Heart right ventricle (tissue), 16 donors: Measurements from ENCODE around the gene FRZB. TPM values are rescaled to one million over a fixed set of nuclear protein-coding genes. Genes with fewer than 3 reads are reported as not detected.

Source experiments
- ATAC-seq, 8 donors: fragments of 200-7000 bp; cut with Tn5 transposase; one replicate each; pipeline ENCODE4 v1.9.1; 2020; ENCODE audit warnings: mild to moderate bottlenecking in 8 of 8, moderate library complexity in 8 of 8, moderate number of reproducible peaks in 1 of 8
- DNase-seq, 2 donors: peaks; one replicate each; pipeline ENCODE4 v3.0.0-alpha.2; 2020
- H3K27ac ChIP-seq, 10 donors: fragments of 200-600 bp; sonication (generic) in 2 of 10; one replicate each; pipeline versions ENCODE4 v1.5.0 to v1.8.0; 2020 to 2022; ENCODE audit warnings: mild to moderate bottlenecking in 3 of 10
- H3K27me3 ChIP-seq, 7 donors: fragments of 200-600 bp; one replicate each; pipeline ENCODE4 v1.8.0; 2021 to 2022; ENCODE audit warnings: mild to moderate bottlenecking in 2 of 7
- H3K36me3 ChIP-seq, 9 donors: fragments of 200-600 bp; sonication (generic) in 1 of 9; one replicate each; pipeline versions ENCODE4 v1.5.0 to v1.8.0; 2020 to 2022; ENCODE audit warnings: mild to moderate bottlenecking in 2 of 9
- H3K4me1 ChIP-seq, 9 donors: fragments of 200-600 bp; sonication (generic) in 1 of 9; one replicate each; pipeline versions ENCODE4 v1.5.0 to v1.8.0; 2020 to 2022; ENCODE audit warnings: mild to moderate bottlenecking in 4 of 9
- H3K4me3 ChIP-seq, 10 donors: fragments of 200-600 bp; sonication (generic) in 2 of 10; one replicate each; pipeline versions ENCODE4 v1.5.0 to v1.8.0; 2020 to 2022; ENCODE audit warnings: mild to moderate bottlenecking in 7 of 10, moderate library complexity in 2 of 10
- H3K9me3 ChIP-seq, 11 donors: fragments of 200-600 bp in 10 of 11; sonication (generic) in 2 of 11; one replicate each; pipeline versions ENCODE4 v1.5.0 to v1.8.0; 2013 to 2022; ENCODE audit warnings: mild to moderate bottlenecking in 2 of 11, control low read depth in 1 of 11, moderate library complexity in 1 of 11
- CTCF ChIP-seq, 9 donors: fragments of 200-600 bp; sonication (generic) in 2 of 9; IDR thresholded peaks; one replicate each; pipeline versions ENCODE4 v1.5.0 to v1.8.0; 2021 to 2022; ENCODE audit warnings: antibody characterized with exemption in 9 of 9, mild to moderate bottlenecking in 5 of 9, moderate library complexity in 1 of 9
- WGBS, 2 donors: extraction: QIAGEN DNeasy Blood & Tissue Kit; methylation state at CpG; one replicate each; pipeline ENCODE4 v1.1.7; 2013; ENCODE audit warnings: inconsistent platforms in 1 of 2; 5-methylcytosine and 5-hydroxymethylcytosine counted together
- intact Hi-C, 10 donors: fragments of 100-400 bp; cut with DNase I; formaldehyde crosslinking; loops; one replicate each; pipeline versions ENCODE4 v1.11.1 to v1.14.2; 2022
- polyA plus RNA-seq, 2 donors: library from polyadenylated mRNA; stranded (reverse); fragments of 200-250 nt; gene quantifications; one replicate each; pipeline ENCODE4 v1.2.3, GENCODE V29; 2013
- total RNA-seq, 10 donors: library from RNA; stranded (reverse); fragmentation: NEBNext Ultra II Directional in 3 of 10; extraction: Animal tissue kit (Norgen Biotek cat#: 25700) in 3 of 10; gene quantifications; one replicate each; pipeline versions ENCODE4 v1.2.1 to v1.2.4, GENCODE V29; 2021 to 2023
- donor health status: Arrhythmogenic right ventricular cardiomyopathy.
- donor health status: ischemic (EF 13 %, LVEDD 7.1; RV severe dilation, severe dysfunction).
- donor health status: healthy with polysubstance abuse.
- donor health status: DM: no; HTN: yes; CAD: no.
- donor health status: DM: no; HTN: no; CAD: no.
- donor health status: ischemic (EF 25% LVEDD 6.9; RV normal size, moderate dysfunction).
- donor health status: ischemic (EF 25% LVEDD 5.7; RV mildly dilated, moderate dysfunction).
- donor health status: healthy.
- donor health status: DM: yes; HTN: yes; CAD: no.
- donor health status: Ischemic cardiomyopathy.
- donor health status: ischemic (EF 35%, LVEDD 5.7; RV mildly dilated, moderate dysfunction).
- donor health status: nonischemic (EF 11% LVEDD 7.7; RV severe dilation, severe dysfunction).
- donor health status: DM: yes; HTN: yes; CAD: no.
- donor health status: PGD.
- donor health status: ischemic (EF 29% LVEDD 5.4; RV normal size, mild dysfunction).
- donor health status: nonischemic (EF 23%, LVEDD 6.1; RV moderate dilation, normal function).

The FRZB gene
- total and polyA plus RNA-seq, 12 donors = 0.85 to 5.7 (median 2.2) TPM

GRCh38 chr2:182792441-182792840 is 74.0 kb downstream of the FRZB start:
- intact Hi-C loops = no loop called here
- 75 to 91% methylated on average over 2 of the region's 2 CpGs for WGBS, 2 donors
- Histone ChIP-seq H3K4me3 (no peak overlapping the region), H3K4me1 (peaks cover 0 to 6% (median 0%) of the 10 kb centered on the region in 9 donors), H3K36me3 (no peaks in the 10 kb centered on the region), H3K27ac (no peak overlapping the region), H3K27me3 (no peaks in the 10 kb centered on the region), H3K9me3 (no peaks in the 10 kb centered on the region)
- ATAC-seq = no peak
- no peak for DNase-seq
- no peak for TF ChIP-seq CTCF (IDR thresholded peaks at IDR 0.05)

- intact Hi-C loops = loop anchor here in 7 of 10 donors (5.0 to 10.0 kb wide), 5 partner anchors 120 to 200 kb away; no protein-coding TSS in a partner anchor
- 73 to 82% methylated on average over 1 of the region's 1 CpG for WGBS, 2 donors
- Histone ChIP-seq H3K4me3 (no peak overlapping the region), H3K27ac (no peak overlapping the region), H3K27me3 (no peaks in the 10 kb centered on the region), H3K36me3 (peaks cover 0 to 15% (median 0%) of the 10 kb centered on the region in 9 donors), H3K4me1 (peaks cover 0 to 6% (median 0%) of the 10 kb centered on the region in 9 donors), H3K9me3 (peaks cover 0 to 11% (median 0%) of the 10 kb centered on the region in 11 donors)
- ATAC-seq (no peak), DNase-seq (no peak)
- peak; percentile 14 to 73 (median 54) for TF ChIP-seq CTCF (IDR thresholded peaks at IDR 0.05)
Measured at GRCh38 chr2:182784777-182785176, 81.7 kb downstream of the FRZB start.

GRCh38 chr2:182784058-182784706 is 82.3 kb downstream of the FRZB start:
- intact Hi-C loops = loop anchor here in 4 of 10 donors (5.0 to 10.0 kb wide), 4 partner anchors 121 to 201 kb away; no protein-coding TSS in a partner anchor
- no peak for DNase-seq
- Histone ChIP-seq H3K36me3 (peaks cover 0 to 18% (median 0%) of the 10 kb centered on the region in 9 donors), H3K9me3 (peaks cover 0 to 11% (median 0%) of the 10 kb centered on the region in 11 donors), H3K27ac (no peak overlapping the region), H3K27me3 (no peaks in the 10 kb centered on the region), H3K4me3 (no peak overlapping the region), H3K4me1 (peaks cover 0 to 6% (median 0%) of the 10 kb centered on the region in 9 donors)
- WGBS, 2 donors = 79 to 88% methylated on average over 4 of the region's 4 CpGs
- no peak for TF ChIP-seq CTCF (IDR thresholded peaks at IDR 0.05)
- ATAC-seq = no peak

Other genes with a start within 250 kb of the FRZB start
- gene DNAJC10, start 150.4 kb downstream of the FRZB start, total RNA-seq = 10 to 100 TPM; 37.6 to 63.7 (median 57.5) TPM
- 10 to 100 TPM; 17.3 to 18.5 TPM for gene DNAJC10, start 150.4 kb downstream of the FRZB start, polyA plus RNA-seq
- 100 to 1,000 TPM; 118 to 153 (median 130) TPM for gene NCKAP1, start 171.8 kb upstream of the FRZB start, total RNA-seq
- 10 to 100 TPM; 35.3 to 81.1 TPM for gene NCKAP1, start 171.8 kb upstream of the FRZB start, polyA plus RNA-seq
- 10 to 100 TPM in 7 of 10 donors, 1 to 10 TPM in 3; 5.6 to 14.1 (median 11.8) TPM for gene DUSP19, start 212.1 kb upstream of the FRZB start, total RNA-seq
- gene DUSP19, start 212.1 kb upstream of the FRZB start, polyA plus RNA-seq = 1 to 10 TPM in 1 of 2 donors, under 1 TPM in 1; 0.84 to 2.6 TPM